ENCODE results near the gene DCLRE1B.

The DCLRE1B gene

GRCh38 chr1:113904674-113905434 lies at the start of gene DCLRE1B, which contains the start of gene AP4B1:
Gene DCLRE1B, plus strand, starts transcription at chr1:113905326. Its CDS starts 261 bp downstream, at chr1:113905587.
Gene AP4B1, minus strand, starts transcription at chr1:113904799. Its CDS starts 82 bp downstream, at chr1:113904717.
- peak; percentile 97 to 98 for DNase-seq (ENCODE audit: low read depth in 2 of 2)

GRCh38 chr1:113855630-113856400 lies 49.3 kb upstream of the DCLRE1B start:
- DNase-seq (ENCODE audit: low read depth in 2 of 2), result no peak

- no peak for DNase-seq (ENCODE audit: low read depth in 2 of 2)
These were observed 48.7 kb upstream of the DCLRE1B start for GRCh38 chr1:113856401-113856790.

GRCh38 chr1:113857776-113858175 lies 47.4 kb upstream of the DCLRE1B start:
- DNase-seq (ENCODE audit: low read depth in 2 of 2), result no peak

- DNase-seq (ENCODE audit: low read depth in 2 of 2), result no peak
These were observed 46.7 kb upstream of the DCLRE1B start for GRCh38 chr1:113858418-113858817.

- no peak for DNase-seq (ENCODE audit: low read depth in 2 of 2)
These were observed 46.1 kb upstream of the DCLRE1B start for GRCh38 chr1:113858982-113859381.

GRCh38 chr1:113859478-113860175 lies 45.5 kb upstream of the DCLRE1B start:
- DNase-seq (ENCODE audit: low read depth in 2 of 2), result no peak

GRCh38 chr1:113860891-113861290 lies 44.2 kb upstream of the DCLRE1B start:
- DNase-seq (ENCODE audit: low read depth in 2 of 2), result no peak

- no peak for DNase-seq (ENCODE audit: low read depth in 2 of 2)
These were observed 43.5 kb upstream of the DCLRE1B start for GRCh38 chr1:113861641-113862040.

GRCh38 chr1:113868387-113869083 lies 36.6 kb upstream of the DCLRE1B start:
- no peak for DNase-seq (ENCODE audit: low read depth in 2 of 2)

GRCh38 chr1:113870778-113871177 lies 34.3 kb upstream of the DCLRE1B start:
- DNase-seq (ENCODE audit: low read depth in 2 of 2), result no peak

- peak; percentile 74 to 79 for DNase-seq (ENCODE audit: low read depth in 2 of 2)
These were observed 33.5 kb upstream of the DCLRE1B start, which contains the start of gene PTPN22 for GRCh38 chr1:113871597-113872113. Gene PTPN22, minus strand, starts transcription at chr1:113871712.

- DNase-seq (ENCODE audit: low read depth in 2 of 2), result no peak
These were observed 32.7 kb upstream of the DCLRE1B start for GRCh38 chr1:113872219-113872935.

GRCh38 chr1:113874012-113874879 lies 30.9 kb upstream of the DCLRE1B start:
- no peak for DNase-seq (ENCODE audit: low read depth in 2 of 2)

GRCh38 chr1:113875714-113876113 lies 29.4 kb upstream of the DCLRE1B start:
- no peak for DNase-seq (ENCODE audit: low read depth in 2 of 2)

GRCh38 chr1:113876176-113876575 lies 28.9 kb upstream of the DCLRE1B start:
- no peak for DNase-seq (ENCODE audit: low read depth in 2 of 2)

GRCh38 chr1:113879739-113880038 lies 25.4 kb upstream of the DCLRE1B start:
- no peak for DNase-seq (ENCODE audit: low read depth in 2 of 2)

- no peak for DNase-seq (ENCODE audit: low read depth in 2 of 2)
These were observed 23.5 kb upstream of the DCLRE1B start for GRCh38 chr1:113881661-113882060.

- no peak for DNase-seq (ENCODE audit: low read depth in 2 of 2)
These were observed 18.4 kb upstream of the DCLRE1B start for GRCh38 chr1:113886417-113887401.

Measured in stimulated activated CD4-positive, alpha-beta T cell treated with anti-CD3 and anti-CD28 coated beads, Interleukin-15, amount 100 ng/mL, for 48 hours (primary cell).